HEK293 (cell line): Measurements from ENCODE around the gene HAUS5.
A peak's percentile ranks its signal among the peaks of the same experiment; 100 is the strongest.

ENCODE experiments used
- ZBTB20 ChIP-seq: fragments of 450-650 bp; formaldehyde crosslinking; IDR thresholded peaks from 2 replicates; pipeline ENCODE4 v1.5.1; 2016; ENCODE audit warnings: missing biosample characterization, missing genetic modification characterization
- ZBTB26 ChIP-seq: fragments of 450-650 bp; formaldehyde crosslinking; optimal IDR thresholded peaks from 2 replicates; pipeline ENCODE3; 2016; ENCODE audit warnings: missing biosample characterization, mild to moderate bottlenecking, missing genetic modification characterization
- ZBTB6 ChIP-seq: fragments of 450-650 bp; formaldehyde crosslinking; IDR thresholded peaks from 2 replicates; pipeline ENCODE4 v1.5.1; 2017; ENCODE audit warnings: missing biosample characterization, missing genetic modification characterization
- ZEB2 ChIP-seq: fragments of 450-650 bp; formaldehyde crosslinking; IDR thresholded peaks from 2 replicates; pipeline ENCODE4 v1.5.1; 2016; ENCODE audit warnings: missing biosample characterization, missing genetic modification characterization
- ZNF311 ChIP-seq: fragments of 450-650 bp; formaldehyde crosslinking; IDR thresholded peaks from 2 replicates; pipeline ENCODE4 v1.5.1; 2017; ENCODE audit warnings: missing biosample characterization, missing genetic modification characterization, borderline replicate concordance
- TF ChIP-seq, protein P1 (sequence below): fragments of 450-650 bp; formaldehyde crosslinking; IDR thresholded peaks from 2 replicates; pipeline ENCODE4 v1.5.1; 2016; ENCODE audit warnings: missing biosample characterization, missing genetic modification characterization

DNA sequence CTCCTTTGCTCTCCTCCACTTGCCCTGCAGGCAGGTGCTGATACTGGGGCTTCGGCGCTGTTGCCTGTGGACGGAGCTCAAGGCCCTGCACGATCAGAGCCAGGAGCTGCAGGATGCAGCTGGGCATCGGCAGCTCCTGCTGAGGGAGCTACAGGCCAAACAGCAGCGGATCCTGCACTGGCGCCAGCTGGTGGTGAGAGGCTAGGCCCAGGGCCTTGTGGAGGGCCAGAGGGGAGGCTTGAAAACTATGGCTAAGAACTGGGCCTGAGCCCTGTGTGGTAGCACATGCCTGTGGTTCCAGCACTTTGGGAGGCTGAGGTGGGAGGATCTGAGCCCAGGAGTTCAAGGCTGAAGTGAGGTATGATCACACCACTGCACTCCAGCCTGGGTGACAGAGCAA, 6.3 kb downstream of the HAUS5 start:
- TF ChIP-seq, protein P1, sequence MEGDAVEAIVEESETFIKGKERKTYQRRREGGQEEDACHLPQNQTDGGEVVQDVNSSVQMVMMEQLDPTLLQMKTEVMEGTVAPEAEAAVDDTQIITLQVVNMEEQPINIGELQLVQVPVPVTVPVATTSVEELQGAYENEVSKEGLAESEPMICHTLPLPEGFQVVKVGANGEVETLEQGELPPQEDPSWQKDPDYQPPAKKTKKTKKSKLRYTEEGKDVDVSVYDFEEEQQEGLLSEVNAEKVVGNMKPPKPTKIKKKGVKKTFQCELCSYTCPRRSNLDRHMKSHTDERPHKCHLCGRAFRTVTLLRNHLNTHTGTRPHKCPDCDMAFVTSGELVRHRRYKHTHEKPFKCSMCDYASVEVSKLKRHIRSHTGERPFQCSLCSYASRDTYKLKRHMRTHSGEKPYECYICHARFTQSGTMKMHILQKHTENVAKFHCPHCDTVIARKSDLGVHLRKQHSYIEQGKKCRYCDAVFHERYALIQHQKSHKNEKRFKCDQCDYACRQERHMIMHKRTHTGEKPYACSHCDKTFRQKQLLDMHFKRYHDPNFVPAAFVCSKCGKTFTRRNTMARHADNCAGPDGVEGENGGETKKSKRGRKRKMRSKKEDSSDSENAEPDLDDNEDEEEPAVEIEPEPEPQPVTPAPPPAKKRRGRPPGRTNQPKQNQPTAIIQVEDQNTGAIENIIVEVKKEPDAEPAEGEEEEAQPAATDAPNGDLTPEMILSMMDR (tag by site-specific recombination): peak; percentile 84
- no peak for TF ChIP-seq ZBTB20 (tag by site-specific recombination)
- TF ChIP-seq ZBTB6 (tag by site-specific recombination): no peak
- TF ChIP-seq ZBTB26 (tag by site-specific recombination): no peak
- TF ChIP-seq ZNF311 (tag by site-specific recombination): no peak
- TF ChIP-seq ZEB2 (tag by site-specific recombination): no peak
